Measurements from ENCODE around the gene REEP6.

DNA sequence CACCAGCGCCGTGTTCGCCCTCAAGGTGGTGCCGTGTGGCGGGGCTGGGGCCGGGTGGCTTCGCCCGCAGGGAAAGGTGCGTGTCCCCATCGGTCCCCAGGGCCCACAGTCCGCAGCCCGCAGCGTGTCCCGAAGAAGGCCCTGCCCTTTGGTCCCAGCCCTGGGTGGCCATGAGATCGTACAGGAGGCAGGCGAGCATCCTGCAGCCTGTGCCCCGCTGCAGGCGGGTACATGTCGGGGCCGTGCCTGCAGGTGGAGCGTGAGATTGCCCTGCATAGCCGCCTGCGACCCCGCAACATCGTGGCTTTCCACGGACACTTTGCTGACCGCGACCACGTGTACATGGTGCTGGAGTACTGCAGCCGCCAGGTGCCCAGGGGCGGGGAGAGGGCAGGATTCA lies 34.4 kb downstream of the REEP6 start:
- TF ChIP-seq POLR2A (IDR thresholded peaks at IDR 0.05; ENCODE audit: low read depth, low read length) (no peak), MAFK (IDR thresholded peaks at IDR 0.05; ENCODE audit: low read depth, low read length) (no peak), CHD1 (IDR thresholded peaks at IDR 0.05; ENCODE audit: low read depth, low read length) (no peak), RAD21 (IDR thresholded peaks at IDR 0.05; ENCODE audit: low read length) (no peak), SMC3 (IDR thresholded peaks at IDR 0.05; ENCODE audit: low read depth, low read length) (no peak), FOS (IDR thresholded peaks at IDR 0.05; ENCODE audit: low read depth, low read length) (no peak), CEBPB (IDR thresholded peaks at IDR 0.05; ENCODE audit: low read depth, low read length) (no peak), RCOR1 (IDR thresholded peaks at IDR 0.05; ENCODE audit: insufficient replicate concordance, low read length) (no peak), BHLHE40 (IDR thresholded peaks at IDR 0.05; ENCODE audit: low read depth, low read length) (no peak), RFX5 (IDR thresholded peaks at IDR 0.05; ENCODE audit: low read depth, low read length) (no peak)
- TF ChIP-seq, protein P1, sequence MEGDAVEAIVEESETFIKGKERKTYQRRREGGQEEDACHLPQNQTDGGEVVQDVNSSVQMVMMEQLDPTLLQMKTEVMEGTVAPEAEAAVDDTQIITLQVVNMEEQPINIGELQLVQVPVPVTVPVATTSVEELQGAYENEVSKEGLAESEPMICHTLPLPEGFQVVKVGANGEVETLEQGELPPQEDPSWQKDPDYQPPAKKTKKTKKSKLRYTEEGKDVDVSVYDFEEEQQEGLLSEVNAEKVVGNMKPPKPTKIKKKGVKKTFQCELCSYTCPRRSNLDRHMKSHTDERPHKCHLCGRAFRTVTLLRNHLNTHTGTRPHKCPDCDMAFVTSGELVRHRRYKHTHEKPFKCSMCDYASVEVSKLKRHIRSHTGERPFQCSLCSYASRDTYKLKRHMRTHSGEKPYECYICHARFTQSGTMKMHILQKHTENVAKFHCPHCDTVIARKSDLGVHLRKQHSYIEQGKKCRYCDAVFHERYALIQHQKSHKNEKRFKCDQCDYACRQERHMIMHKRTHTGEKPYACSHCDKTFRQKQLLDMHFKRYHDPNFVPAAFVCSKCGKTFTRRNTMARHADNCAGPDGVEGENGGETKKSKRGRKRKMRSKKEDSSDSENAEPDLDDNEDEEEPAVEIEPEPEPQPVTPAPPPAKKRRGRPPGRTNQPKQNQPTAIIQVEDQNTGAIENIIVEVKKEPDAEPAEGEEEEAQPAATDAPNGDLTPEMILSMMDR (conservative IDR thresholded peaks at IDR 0.05; ENCODE audit: low read depth, low read length): no peak
- TF ChIP-seq, protein P2, sequence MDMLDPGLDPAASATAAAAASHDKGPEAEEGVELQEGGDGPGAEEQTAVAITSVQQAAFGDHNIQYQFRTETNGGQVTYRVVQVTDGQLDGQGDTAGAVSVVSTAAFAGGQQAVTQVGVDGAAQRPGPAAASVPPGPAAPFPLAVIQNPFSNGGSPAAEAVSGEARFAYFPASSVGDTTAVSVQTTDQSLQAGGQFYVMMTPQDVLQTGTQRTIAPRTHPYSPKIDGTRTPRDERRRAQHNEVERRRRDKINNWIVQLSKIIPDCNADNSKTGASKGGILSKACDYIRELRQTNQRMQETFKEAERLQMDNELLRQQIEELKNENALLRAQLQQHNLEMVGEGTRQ (IDR thresholded peaks at IDR 0.05; ENCODE audit: low read depth, low read length): no peak
